Inflammatory macrophage (primary cell): ENCODE measurements around the gene CATSPER3.

Source experiments
- DNase-seq, 2 donors: peaks; one replicate each; pipeline ENCODE4 v3.0.0-alpha.2; 2020 to 2022

The CATSPER3 gene

GRCh38 chr5:135042595-135042994 lies 74.9 kb downstream of the CATSPER3 start:
- DNase-seq = no peak

GRCh38 chr5:135045488-135045887 lies 77.8 kb downstream of the CATSPER3 start:
- DNase-seq = no peak

GRCh38 chr5:135046661-135047346 lies 79.1 kb downstream of the CATSPER3 start:
- no peak for DNase-seq

- no peak for DNase-seq
Measured at GRCh38 chr5:135047347-135047695, 79.6 kb downstream of the CATSPER3 start.

- DNase-seq = no peak
Measured at GRCh38 chr5:135048286-135048685, 80.6 kb downstream of the CATSPER3 start.

GRCh38 chr5:135048930-135049329 lies 81.2 kb downstream of the CATSPER3 start:
- DNase-seq = no peak

GRCh38 chr5:135050244-135050767 lies 82.6 kb downstream of the CATSPER3 start:
- no peak for DNase-seq

GRCh38 chr5:135051399-135051798 lies 83.7 kb downstream of the CATSPER3 start:
- DNase-seq = no peak

- DNase-seq = no peak
Measured at GRCh38 chr5:135051872-135052271, 84.2 kb downstream of the CATSPER3 start.

GRCh38 chr5:135052511-135053145 lies 84.9 kb downstream of the CATSPER3 start:
- DNase-seq = no peak

GRCh38 chr5:135053278-135053677 lies 85.6 kb downstream of the CATSPER3 start:
- DNase-seq = no peak

- no peak for DNase-seq
Measured at GRCh38 chr5:135053989-135054388, 86.3 kb downstream of the CATSPER3 start.

GRCh38 chr5:135054546-135054945 lies 86.8 kb downstream of the CATSPER3 start:
- DNase-seq = no peak

GRCh38 chr5:135055396-135055795 lies 87.7 kb downstream of the CATSPER3 start:
- DNase-seq = no peak

GRCh38 chr5:135056316-135057030 lies 88.8 kb downstream of the CATSPER3 start:
- no peak for DNase-seq

- no peak for DNase-seq
Measured at GRCh38 chr5:135057233-135057632, 89.5 kb downstream of the CATSPER3 start.

- DNase-seq = no peak
Measured at GRCh38 chr5:135058331-135058732, 90.6 kb downstream of the CATSPER3 start.

GRCh38 chr5:135059000-135059923 lies 91.6 kb downstream of the CATSPER3 start:
- DNase-seq = no peak

GRCh38 chr5:135060021-135060420 lies 92.3 kb downstream of the CATSPER3 start:
- no peak for DNase-seq

- no peak for DNase-seq
Measured at GRCh38 chr5:135061001-135061400, 93.3 kb downstream of the CATSPER3 start.
